H1 (cell line): Measurements from ENCODE around the gene SEPTIN7. TPM values are rescaled to one million over a fixed set of nuclear protein-coding genes. Genes with fewer than 3 reads are reported as not detected.

Experiments used
- JUN ChIP-seq: IDR thresholded peaks from 2 replicates; pipeline ENCODE4 v1.6.1; 2011; ENCODE audit warnings: low read depth, mild to moderate bottlenecking, improper control_type of control experiment, low read length
- KDM4A ChIP-seq: IDR thresholded peaks from one replicate; pipeline ENCODE4 v1.7.1; 2012; ENCODE audit warnings: low read depth, mild to moderate bottlenecking, moderate library complexity, low read length, inconsistent platforms; ENCODE audit not compliant: severe bottlenecking
- TCF12 ChIP-seq: IDR thresholded peaks from 2 replicates; pipeline ENCODE4 v1.6.1; 2011; ENCODE audit warnings: low read depth, mild to moderate bottlenecking, low read length
- polyA plus RNA-seq, 7 experiments: library from polyadenylated mRNA; depleted of rRNA in 3 of 7; stranded (reverse) in 5 of 7; unstranded in 2 of 7; fragments of >200 nt in 5 of 7; fragments of 200-250 nt in 2 of 7; gene quantifications; 1 replicate in 5 of 7; 2 replicates in 1 of 7; 4 replicates in 1 of 7; pipeline versions ENCODE4 v1.2.1 to v1.2.3, GENCODE V29; 2011 to 2013; ENCODE audit warnings: missing spikeins in 2 of 7, mixed read lengths in 2 of 7
- total RNA-seq: library from RNA; stranded (reverse); fragmentation: NEBNext Ultra II Directional; extraction: Animal tissue kit (Norgen Biotek cat#: 25700); gene quantifications from 2 replicates; pipeline ENCODE4 v1.2.1, GENCODE V29; 2021
- TF ChIP-seq, protein P1 (sequence below): IDR thresholded peaks from 2 replicates; pipeline ENCODE4 v1.6.1; 2012; ENCODE audit warnings: low read length, inconsistent platforms

Gene SEPTIN7
- total and polyA plus RNA-seq, 2 of the 8 experiments (the other 6 are each of a cell fraction or from before 2014, with no cell fraction given) = 85.3 to 183 TPM

DNA sequence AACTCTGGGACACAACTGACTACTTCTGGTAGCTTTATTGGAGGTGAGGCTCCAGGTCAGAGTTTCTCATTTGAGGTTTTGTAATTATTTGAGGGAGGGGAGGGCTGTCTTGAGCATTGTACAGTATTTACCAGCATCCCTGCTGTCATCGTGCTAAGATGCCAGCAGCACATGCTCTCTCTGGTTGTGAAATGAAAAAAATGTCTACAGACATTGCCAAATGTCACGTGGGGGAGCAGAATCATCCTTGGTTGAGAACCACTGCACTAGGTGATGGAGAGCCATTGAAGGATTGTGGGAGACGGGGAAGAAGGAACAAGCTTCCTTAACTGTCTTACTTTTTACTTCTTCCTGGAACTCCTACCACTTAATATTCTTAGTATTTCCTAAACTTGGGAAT lies 5.0 kb downstream of the SEPTIN7 start (continued):
- TF ChIP-seq, protein P1, sequence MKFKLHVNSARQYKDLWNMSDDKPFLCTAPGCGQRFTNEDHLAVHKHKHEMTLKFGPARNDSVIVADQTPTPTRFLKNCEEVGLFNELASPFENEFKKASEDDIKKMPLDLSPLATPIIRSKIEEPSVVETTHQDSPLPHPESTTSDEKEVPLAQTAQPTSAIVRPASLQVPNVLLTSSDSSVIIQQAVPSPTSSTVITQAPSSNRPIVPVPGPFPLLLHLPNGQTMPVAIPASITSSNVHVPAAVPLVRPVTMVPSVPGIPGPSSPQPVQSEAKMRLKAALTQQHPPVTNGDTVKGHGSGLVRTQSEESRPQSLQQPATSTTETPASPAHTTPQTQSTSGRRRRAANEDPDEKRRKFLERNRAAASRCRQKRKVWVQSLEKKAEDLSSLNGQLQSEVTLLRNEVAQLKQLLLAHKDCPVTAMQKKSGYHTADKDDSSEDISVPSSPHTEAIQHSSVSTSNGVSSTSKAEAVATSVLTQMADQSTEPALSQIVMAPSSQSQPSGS = no peak
- no peak for TF ChIP-seq TCF12
- TF ChIP-seq KDM4A = no peak
- TF ChIP-seq JUN = no peak
